HepG2 (cell line): Measurements from ENCODE around the gene ITGA6. TPM values are rescaled to one million over a fixed set of nuclear protein-coding genes. Genes with fewer than 3 reads are reported as not detected.

Source experiments
- ARHGAP35 ChIP-seq: sonication (generic); formaldehyde crosslinking; IDR thresholded peaks from 2 replicates; pipeline ENCODE4 v1.9.0; 2022; ENCODE audit warnings: mild to moderate bottlenecking, inconsistent platforms, moderate library complexity, missing genetic modification reagents, borderline replicate concordance
- ATM ChIP-seq: fragments of 450-650 bp; IDR thresholded peaks from 2 replicates; pipeline ENCODE4 v1.7.1; 2017; ENCODE audit warnings: mild to moderate bottlenecking, borderline replicate concordance
- FOXK2 ChIP-seq: fragments of 450-650 bp; IDR thresholded peaks from 2 replicates; pipeline ENCODE4 v1.6.1; 2016
- GZF1 ChIP-seq: sonication (generic); formaldehyde crosslinking; IDR thresholded peaks from 2 replicates; pipeline ENCODE4 v1.5.1; 2020; ENCODE audit warnings: mild to moderate bottlenecking, missing genetic modification reagents
- HDAC1 ChIP-seq: sonication (generic); formaldehyde crosslinking; IDR thresholded peaks from 2 replicates; pipeline ENCODE4 v1.5.1; 2020; ENCODE audit warnings: mild to moderate bottlenecking, missing genetic modification reagents
- KDM2A ChIP-seq: sonication (generic); formaldehyde crosslinking; IDR thresholded peaks from 2 replicates; pipeline ENCODE4 v1.4.0; 2020; ENCODE audit warnings: low read depth, missing genetic modification reagents, borderline replicate concordance
- MATR3 ChIP-seq: sonication (generic); formaldehyde crosslinking; IDR thresholded peaks from 2 replicates; pipeline ENCODE4 v1.4.0; 2020; ENCODE audit warnings: missing genetic modification reagents
- PHF8 ChIP-seq: sonication (generic); formaldehyde crosslinking; IDR thresholded peaks from 2 replicates; pipeline ENCODE4 v1.5.0; 2020; ENCODE audit warnings: missing genetic modification reagents
- SALL2 ChIP-seq: sonication (generic); formaldehyde crosslinking; IDR thresholded peaks from 2 replicates; pipeline ENCODE4 v1.8.1; 2023; ENCODE audit warnings: mild to moderate bottlenecking, missing genetic modification reagents, inconsistent platforms
- TOE1 ChIP-seq: sonication (generic); formaldehyde crosslinking; IDR thresholded peaks from 2 replicates; pipeline ENCODE4 v1.4.0; 2020; ENCODE audit warnings: mild to moderate bottlenecking, missing genetic modification reagents
- TSC22D2 ChIP-seq: sonication (generic); formaldehyde crosslinking; IDR thresholded peaks from 2 replicates; pipeline ENCODE4 v1.5.1; 2020; ENCODE audit warnings: missing genetic modification reagents, mild to moderate bottlenecking, borderline replicate concordance
- YY1 ChIP-seq: IDR thresholded peaks from 2 replicates; pipeline ENCODE4 v1.6.1; 2011; ENCODE audit warnings: low read length, low read depth, moderate library complexity, mild to moderate bottlenecking; ENCODE audit not compliant: insufficient read depth, insufficient replicate concordance
- ZBTB21 ChIP-seq: sonication (generic); formaldehyde crosslinking; IDR thresholded peaks from 2 replicates; pipeline ENCODE4 v1.4.0; 2020; ENCODE audit warnings: missing genetic modification reagents
- ZBTB7A ChIP-seq: sonication (generic); formaldehyde crosslinking; IDR thresholded peaks from 2 replicates; pipeline ENCODE4 v1.8.0; 2022; ENCODE audit warnings: mild to moderate bottlenecking, missing genetic modification reagents
- ZNF260 ChIP-seq: sonication (generic); formaldehyde crosslinking; IDR thresholded peaks from 2 replicates; pipeline ENCODE4 v1.4.0; 2020; ENCODE audit warnings: missing genetic modification reagents, low read depth, mild to moderate bottlenecking, borderline replicate concordance
- ZNF557 ChIP-seq: sonication (generic); formaldehyde crosslinking; IDR thresholded peaks from 2 replicates; pipeline ENCODE4 v1.4.0; 2020; ENCODE audit warnings: missing genetic modification reagents
- ZNF788 ChIP-seq: sonication (generic); formaldehyde crosslinking; IDR thresholded peaks from 2 replicates; pipeline ENCODE4 v1.5.0; 2020; ENCODE audit warnings: mild to moderate bottlenecking, missing genetic modification reagents, borderline replicate concordance
- polyA plus RNA-seq, 8 experiments: library from polyadenylated mRNA; depleted of rRNA in 3 of 8; stranded (reverse) in 7 of 8; unstranded in 1 of 8; fragments of >200 nt; fragmentation: Illumina TruSeq in 4 of 8; extraction: Trizol in 4 of 8; gene quantifications; 2 replicates each; pipeline versions ENCODE4 v1.2.1 to v1.2.3, GENCODE V29; 2011 to 2016; ENCODE audit warnings: low read depth in 4 of 8, missing spikeins in 1 of 8, mixed read lengths in 1 of 8; ENCODE audit not compliant: insufficient read depth in 1 of 8
- total RNA-seq, 5 experiments: library from RNA; depleted of rRNA; stranded (reverse); fragments of >200 nt; fragmentation: Illumina TruSeq; extraction: Trizol; gene quantifications; 2 replicates each; pipeline ENCODE4 v1.2.3, GENCODE V29; 2016; ENCODE audit warnings: low read depth in 1 of 5
- TF ChIP-seq, protein P1 (sequence below): IDR thresholded peaks from 2 replicates; pipeline ENCODE4 v1.6.1; 2012; ENCODE audit warnings: low read length, improper control_type of control experiment
- TF ChIP-seq, protein P2 (sequence below): sonication (generic); formaldehyde crosslinking; IDR thresholded peaks from 2 replicates; pipeline ENCODE4 v1.4.0; 2020; ENCODE audit warnings: missing genetic modification reagents
- TF ChIP-seq, protein P3 (sequence below): sonication (generic); formaldehyde crosslinking; IDR thresholded peaks from 2 replicates; pipeline ENCODE4 v1.4.0; 2020; ENCODE audit warnings: mild to moderate bottlenecking, missing genetic modification reagents
- TF ChIP-seq, protein P4 (sequence below): IDR thresholded peaks from 2 replicates; pipeline ENCODE4 v1.6.1; 2016; ENCODE audit warnings: low read depth, borderline replicate concordance
- TF ChIP-seq, protein P5 (sequence below): sonication (generic); formaldehyde crosslinking; IDR thresholded peaks from 2 replicates; pipeline ENCODE4 v1.5.0; 2020; ENCODE audit warnings: mild to moderate bottlenecking, missing genetic modification reagents

ITGA6 gene
- total and polyA plus RNA-seq, 2 of the 13 experiments (the other 11 are each of a cell fraction or from before 2014, with no cell fraction given), result 24.0 to 92.5 TPM

DNA sequence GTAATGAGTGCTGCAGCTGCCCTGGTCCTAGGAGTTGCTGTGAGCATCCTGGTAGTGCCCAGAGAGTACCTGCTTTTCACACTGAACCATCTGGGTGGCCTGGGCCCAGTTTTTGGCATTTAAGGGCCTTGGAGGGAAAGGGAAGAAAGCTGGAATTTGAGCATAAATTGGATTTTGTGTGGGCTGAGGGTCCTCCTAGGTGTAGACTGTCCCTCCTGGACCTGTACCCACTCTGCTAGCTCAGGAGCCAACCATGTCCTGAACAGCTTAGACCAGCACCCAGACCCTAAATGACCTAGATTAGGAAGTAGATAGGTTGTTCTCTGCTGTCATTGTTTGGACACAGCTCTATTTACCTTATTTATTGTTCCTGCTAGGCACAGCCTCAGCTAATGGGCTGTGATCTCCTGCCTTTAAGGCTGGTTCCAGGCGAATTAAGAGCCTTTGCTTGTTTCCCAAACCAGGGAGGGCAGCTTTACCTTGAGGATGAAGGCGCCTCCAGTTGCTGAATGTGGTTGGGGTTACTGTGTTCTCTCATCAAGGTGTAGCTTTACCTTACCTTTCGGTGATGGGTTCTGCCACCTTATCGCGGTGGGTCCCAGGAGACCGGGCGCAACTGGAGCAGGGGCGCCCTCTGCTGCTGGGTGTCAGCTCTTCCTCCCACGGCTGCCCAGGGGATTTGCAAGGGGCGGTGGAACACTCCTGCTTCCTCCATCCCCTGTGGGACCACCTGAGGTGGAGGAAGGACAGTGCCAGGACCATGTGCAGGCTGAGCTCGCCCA lies 34.4 kb downstream of the ITGA6 start (continued):
- TF ChIP-seq, protein P1, sequence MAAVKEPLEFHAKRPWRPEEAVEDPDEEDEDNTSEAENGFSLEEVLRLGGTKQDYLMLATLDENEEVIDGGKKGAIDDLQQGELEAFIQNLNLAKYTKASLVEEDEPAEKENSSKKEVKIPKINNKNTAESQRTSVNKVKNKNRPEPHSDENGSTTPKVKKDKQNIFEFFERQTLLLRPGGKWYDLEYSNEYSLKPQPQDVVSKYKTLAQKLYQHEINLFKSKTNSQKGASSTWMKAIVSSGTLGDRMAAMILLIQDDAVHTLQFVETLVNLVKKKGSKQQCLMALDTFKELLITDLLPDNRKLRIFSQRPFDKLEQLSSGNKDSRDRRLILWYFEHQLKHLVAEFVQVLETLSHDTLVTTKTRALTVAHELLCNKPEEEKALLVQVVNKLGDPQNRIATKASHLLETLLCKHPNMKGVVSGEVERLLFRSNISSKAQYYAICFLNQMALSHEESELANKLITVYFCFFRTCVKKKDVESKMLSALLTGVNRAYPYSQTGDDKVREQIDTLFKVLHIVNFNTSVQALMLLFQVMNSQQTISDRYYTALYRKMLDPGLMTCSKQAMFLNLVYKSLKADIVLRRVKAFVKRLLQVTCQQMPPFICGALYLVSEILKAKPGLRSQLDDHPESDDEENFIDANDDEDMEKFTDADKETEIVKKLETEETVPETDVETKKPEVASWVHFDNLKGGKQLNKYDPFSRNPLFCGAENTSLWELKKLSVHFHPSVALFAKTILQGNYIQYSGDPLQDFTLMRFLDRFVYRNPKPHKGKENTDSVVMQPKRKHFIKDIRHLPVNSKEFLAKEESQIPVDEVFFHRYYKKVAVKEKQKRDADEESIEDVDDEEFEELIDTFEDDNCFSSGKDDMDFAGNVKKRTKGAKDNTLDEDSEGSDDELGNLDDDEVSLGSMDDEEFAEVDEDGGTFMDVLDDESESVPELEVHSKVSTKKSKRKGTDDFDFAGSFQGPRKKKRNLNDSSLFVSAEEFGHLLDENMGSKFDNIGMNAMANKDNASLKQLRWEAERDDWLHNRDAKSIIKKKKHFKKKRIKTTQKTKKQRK, result no peak
- 0 out of 2 replicates have a peak, but pooled peaks have one; percentile 30 for TF ChIP-seq PHF8 (CRISPR knock-in tag)
- TF ChIP-seq SALL2, result 0 out of 2 replicates have a peak, but pooled peaks have one; percentile 21
- peak; percentile 79 for TF ChIP-seq KDM2A (CRISPR knock-in tag)
- no peak for TF ChIP-seq ZNF260 (CRISPR knock-in tag)
- no peak for TF ChIP-seq TOE1 (CRISPR knock-in tag)
- no peak for TF ChIP-seq FOXK2
- 0 out of 2 replicates have a peak, but pooled peaks have one; percentile 31 for TF ChIP-seq HDAC1 (CRISPR knock-in tag)
- TF ChIP-seq TSC22D2 (CRISPR knock-in tag), result 0 out of 2 replicates have a peak, but pooled peaks have one; percentile 67
- peak; percentile 74; the same call in 1 of the 2 replicates for TF ChIP-seq ARHGAP35 (CRISPR knock-in tag)
- TF ChIP-seq, protein P2, sequence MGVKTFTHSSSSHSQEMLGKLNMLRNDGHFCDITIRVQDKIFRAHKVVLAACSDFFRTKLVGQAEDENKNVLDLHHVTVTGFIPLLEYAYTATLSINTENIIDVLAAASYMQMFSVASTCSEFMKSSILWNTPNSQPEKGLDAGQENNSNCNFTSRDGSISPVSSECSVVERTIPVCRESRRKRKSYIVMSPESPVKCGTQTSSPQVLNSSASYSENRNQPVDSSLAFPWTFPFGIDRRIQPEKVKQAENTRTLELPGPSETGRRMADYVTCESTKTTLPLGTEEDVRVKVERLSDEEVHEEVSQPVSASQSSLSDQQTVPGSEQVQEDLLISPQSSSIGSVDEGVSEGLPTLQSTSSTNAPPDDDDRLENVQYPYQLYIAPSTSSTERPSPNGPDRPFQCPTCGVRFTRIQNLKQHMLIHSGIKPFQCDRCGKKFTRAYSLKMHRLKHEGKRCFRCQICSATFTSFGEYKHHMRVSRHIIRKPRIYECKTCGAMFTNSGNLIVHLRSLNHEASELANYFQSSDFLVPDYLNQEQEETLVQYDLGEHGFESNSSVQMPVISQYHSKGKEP (CRISPR knock-in tag), result no peak
- TF ChIP-seq YY1, result no peak
- TF ChIP-seq ZBTB21, result no peak
- TF ChIP-seq, protein P3, sequence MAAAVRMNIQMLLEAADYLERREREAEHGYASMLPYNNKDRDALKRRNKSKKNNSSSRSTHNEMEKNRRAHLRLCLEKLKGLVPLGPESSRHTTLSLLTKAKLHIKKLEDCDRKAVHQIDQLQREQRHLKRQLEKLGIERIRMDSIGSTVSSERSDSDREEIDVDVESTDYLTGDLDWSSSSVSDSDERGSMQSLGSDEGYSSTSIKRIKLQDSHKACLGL, result no peak
- TF ChIP-seq, protein P4, sequence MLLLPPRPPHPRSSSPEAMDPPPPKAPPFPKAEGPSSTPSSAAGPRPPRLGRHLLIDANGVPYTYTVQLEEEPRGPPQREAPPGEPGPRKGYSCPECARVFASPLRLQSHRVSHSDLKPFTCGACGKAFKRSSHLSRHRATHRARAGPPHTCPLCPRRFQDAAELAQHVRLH, result 0 out of 2 replicates have a peak, but pooled peaks have one; percentile 46
- TF ChIP-seq ATM, result no peak
- TF ChIP-seq ZNF788 (CRISPR knock-in tag), result no peak; the same call in 1 of the 2 replicates
- no peak for TF ChIP-seq GZF1 (CRISPR knock-in tag)
- TF ChIP-seq ZNF557, result no peak
- no peak for TF ChIP-seq ZBTB7A (CRISPR knock-in tag)
- TF ChIP-seq, protein P5, sequence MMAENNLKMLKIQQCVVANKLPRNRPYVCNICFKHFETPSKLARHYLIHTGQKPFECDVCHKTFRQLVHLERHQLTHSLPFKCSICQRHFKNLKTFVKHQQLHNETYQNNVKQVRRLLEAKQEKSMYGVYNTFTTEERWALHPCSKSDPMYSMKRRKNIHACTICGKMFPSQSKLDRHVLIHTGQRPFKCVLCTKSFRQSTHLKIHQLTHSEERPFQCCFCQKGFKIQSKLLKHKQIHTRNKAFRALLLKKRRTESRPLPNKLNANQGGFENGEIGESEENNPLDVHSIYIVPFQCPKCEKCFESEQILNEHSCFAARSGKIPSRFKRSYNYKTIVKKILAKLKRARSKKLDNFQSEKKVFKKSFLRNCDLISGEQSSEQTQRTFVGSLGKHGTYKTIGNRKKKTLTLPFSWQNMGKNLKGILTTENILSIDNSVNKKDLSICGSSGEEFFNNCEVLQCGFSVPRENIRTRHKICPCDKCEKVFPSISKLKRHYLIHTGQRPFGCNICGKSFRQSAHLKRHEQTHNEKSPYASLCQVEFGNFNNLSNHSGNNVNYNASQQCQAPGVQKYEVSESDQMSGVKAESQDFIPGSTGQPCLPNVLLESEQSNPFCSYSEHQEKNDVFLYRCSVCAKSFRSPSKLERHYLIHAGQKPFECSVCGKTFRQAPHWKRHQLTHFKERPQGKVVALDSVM (CRISPR knock-in tag), result no peak
- TF ChIP-seq MATR3 (CRISPR knock-in tag), result no peak
